B cell (primary cell): ENCODE results near the gene CAMK2G.

ENCODE experiments used
- CTCF ChIP-seq: fragments of 200-600 bp; IDR thresholded peaks from one replicate; pipeline ENCODE4 v1.8.0; 2022; ENCODE audit warnings: antibody characterized with exemption, mild to moderate bottlenecking
- EZH2 ChIP-seq: IDR thresholded peaks from 2 replicates; pipeline ENCODE4 v1.6.1; 2012; ENCODE audit warnings: borderline replicate concordance, low read depth, mild to moderate bottlenecking, moderate library complexity, low read length; ENCODE audit not compliant: insufficient read depth, poor library complexity, severe bottlenecking

DNA sequence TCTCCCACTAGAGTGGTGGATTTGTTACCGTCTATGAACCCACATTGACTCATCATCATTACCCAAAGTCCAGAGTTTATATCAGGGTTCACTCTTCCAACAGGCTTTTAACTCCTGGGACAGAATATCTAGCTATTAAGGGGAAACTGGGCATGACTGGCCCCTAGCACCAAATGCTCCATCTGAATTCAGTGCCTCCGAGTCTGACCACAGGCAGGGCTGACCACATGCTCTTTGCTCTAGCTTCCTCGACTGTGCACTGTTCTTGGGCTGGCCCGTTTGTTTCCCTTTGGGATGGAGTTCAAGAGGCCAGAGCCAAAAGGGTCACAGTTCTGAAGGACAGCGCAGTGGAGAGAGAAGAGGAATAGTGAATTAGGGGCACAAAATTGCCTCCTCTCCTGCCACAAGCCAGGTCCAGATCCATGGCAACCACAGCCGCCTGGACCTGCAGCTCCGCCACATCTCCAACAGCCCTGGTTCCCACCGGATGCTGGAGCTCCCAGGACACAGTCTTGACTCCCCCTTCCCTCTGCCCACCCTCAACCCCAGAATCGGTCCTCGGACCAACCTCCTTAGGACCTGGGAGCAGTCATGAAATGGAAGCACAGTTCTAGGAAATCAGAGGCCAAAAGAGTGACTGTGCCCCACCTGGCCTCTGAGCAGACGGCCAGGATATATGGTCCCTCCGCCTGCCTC lies 16.2 kb downstream of the CAMK2G start:
- TF ChIP-seq CTCF (no peak), EZH2 (no peak)
